HG03439 (cell line): ENCODE data around the gene ARHGEF28.

Source experiments
- ATAC-seq: cut with Tn5 transposase; IDR thresholded peaks from one replicate; pipeline ENCODE4 v1.9.1; 2021; ENCODE audit warnings: mild to moderate bottlenecking, moderate library complexity; ENCODE audit not compliant: unreplicated experiment

The ARHGEF28 gene

GRCh38 chr5:73733219-73733618 lies 107.2 kb downstream of the ARHGEF28 start:
- ATAC-seq: no peak

GRCh38 chr5:73735032-73735734 lies 109.2 kb downstream of the ARHGEF28 start:
- ATAC-seq: no peak

- ATAC-seq: no peak
Observed at GRCh38 chr5:73739650-73740049, 113.7 kb downstream of the ARHGEF28 start.

- no peak for ATAC-seq
Observed at GRCh38 chr5:73740274-73740790, 114.3 kb downstream of the ARHGEF28 start.

GRCh38 chr5:73743161-73743560 lies 117.2 kb downstream of the ARHGEF28 start:
- ATAC-seq: no peak

- ATAC-seq: no peak
Observed at GRCh38 chr5:73745836-73746235, 119.8 kb downstream of the ARHGEF28 start.

- ATAC-seq: no peak
Observed at GRCh38 chr5:73746608-73747007, 120.6 kb downstream of the ARHGEF28 start.

GRCh38 chr5:73747696-73748380 lies 121.8 kb downstream of the ARHGEF28 start:
- no peak for ATAC-seq

GRCh38 chr5:73748510-73749400 lies 122.8 kb downstream of the ARHGEF28 start:
- ATAC-seq: no peak

GRCh38 chr5:73749485-73750270 lies 123.7 kb downstream of the ARHGEF28 start:
- no peak for ATAC-seq

- ATAC-seq: no peak
Observed at GRCh38 chr5:73751254-73751914, 125.4 kb downstream of the ARHGEF28 start.

- no peak for ATAC-seq
Observed at GRCh38 chr5:73754254-73754653, 128.3 kb downstream of the ARHGEF28 start.

GRCh38 chr5:73757416-73757815 lies 131.4 kb downstream of the ARHGEF28 start:
- ATAC-seq: no peak

- no peak for ATAC-seq
Observed at GRCh38 chr5:73759771-73760170, 133.8 kb downstream of the ARHGEF28 start.

- ATAC-seq: no peak
Observed at GRCh38 chr5:73763300-73764032, 137.5 kb downstream of the ARHGEF28 start.

- ATAC-seq: no peak
Observed at GRCh38 chr5:73764586-73764985, 138.6 kb downstream of the ARHGEF28 start.

- ATAC-seq: no peak
Observed at GRCh38 chr5:73764996-73765395, 139.0 kb downstream of the ARHGEF28 start.

- no peak for ATAC-seq
Observed at GRCh38 chr5:73766902-73767301, 140.9 kb downstream of the ARHGEF28 start.
